NCI-H2029 treated with DMSO at 0.1 percent for 48 hours (cell line): Measurements from ENCODE around the gene APOB.

Source experiments
- DNase-seq: peaks from one replicate; lab custom pipeline; 2025; lab: John Stamatoyannopoulos, UW

The APOB gene

DNA sequence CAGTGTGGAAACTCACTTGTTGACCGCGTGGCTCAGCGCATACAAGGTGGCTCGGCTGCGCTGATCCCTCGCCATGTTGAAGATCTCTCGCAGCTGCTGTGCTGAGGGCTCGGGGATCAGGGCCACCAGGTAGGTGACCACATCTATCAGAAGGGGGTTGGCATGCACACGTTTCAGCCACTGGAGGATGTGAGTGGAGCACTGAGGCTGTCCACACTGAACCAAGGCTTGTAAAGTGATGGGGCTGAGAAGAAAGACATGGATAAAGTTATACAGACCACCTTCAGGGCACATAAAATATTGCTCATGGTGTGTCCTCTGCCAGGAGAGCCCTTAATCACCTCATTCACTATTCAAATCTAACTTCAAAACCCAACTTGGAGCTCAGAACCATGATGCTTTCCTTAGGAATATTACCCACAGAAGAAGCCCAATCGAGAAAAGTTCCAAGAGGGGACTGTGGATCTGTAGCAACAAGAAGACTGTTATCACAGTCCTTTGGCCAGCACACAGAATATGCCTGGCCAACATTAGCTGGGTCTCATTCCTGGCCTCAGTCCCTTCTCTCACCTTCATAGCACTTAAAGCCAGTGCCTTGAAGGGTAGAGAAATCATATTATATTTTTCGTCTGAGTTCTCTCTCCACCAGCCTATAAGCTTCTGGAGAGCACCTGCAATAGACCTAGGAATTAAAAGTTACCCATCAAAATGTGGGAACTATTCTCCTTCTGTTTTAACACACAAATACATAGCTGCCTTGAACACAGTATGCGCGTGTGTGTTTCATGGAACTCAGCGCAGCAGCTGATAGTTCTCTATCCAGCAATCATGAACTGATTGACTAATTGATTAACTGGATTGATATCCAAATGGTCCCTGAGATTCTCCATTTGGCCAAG, 11.3 kb downstream of the APOB start:
- DNase-seq, result no peak

DNA sequence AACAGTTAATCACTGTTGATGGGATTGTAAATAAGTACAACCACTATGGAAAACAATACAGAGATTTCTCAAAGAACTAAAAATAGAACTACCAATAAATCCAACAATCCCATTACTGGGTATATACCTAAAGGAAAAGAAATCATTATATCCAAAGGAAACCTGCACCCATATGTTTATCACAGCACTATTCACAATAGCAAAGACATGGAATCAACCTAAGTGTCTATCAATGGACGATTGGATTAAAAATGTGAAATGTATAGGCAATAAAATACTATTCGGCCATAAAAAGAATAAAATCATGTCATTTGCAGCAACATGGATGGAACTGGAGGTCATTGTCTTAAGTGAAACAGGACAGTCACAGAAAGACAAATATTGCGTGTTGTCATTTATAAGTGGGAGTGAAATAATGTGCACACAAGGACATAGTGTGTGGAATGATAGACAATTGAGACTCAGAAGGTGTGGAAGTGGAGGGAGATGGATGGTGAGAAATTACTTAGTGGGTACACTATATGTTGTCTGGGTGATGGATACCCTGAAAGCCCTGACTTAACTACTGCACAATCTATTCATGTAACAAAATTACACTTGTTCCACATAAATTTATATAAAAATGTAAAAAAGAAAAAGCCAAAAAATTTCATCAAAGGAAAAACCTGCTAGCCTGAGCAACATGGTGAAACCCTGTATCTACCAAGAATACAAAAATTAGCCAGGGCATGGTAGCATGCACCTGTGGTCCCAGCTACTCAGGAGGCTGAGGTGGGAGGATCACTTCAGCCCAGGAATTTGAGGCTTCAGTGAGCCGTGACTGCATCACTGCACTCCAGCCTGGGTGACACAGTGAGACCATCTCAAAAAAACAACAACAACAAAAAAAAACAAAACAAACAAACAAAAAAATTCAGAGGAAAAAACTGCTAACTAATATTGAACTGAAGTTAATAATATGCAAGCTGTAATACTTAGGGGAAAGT, 12.6 kb downstream of the APOB start:
- DNase-seq, result no peak

DNA sequence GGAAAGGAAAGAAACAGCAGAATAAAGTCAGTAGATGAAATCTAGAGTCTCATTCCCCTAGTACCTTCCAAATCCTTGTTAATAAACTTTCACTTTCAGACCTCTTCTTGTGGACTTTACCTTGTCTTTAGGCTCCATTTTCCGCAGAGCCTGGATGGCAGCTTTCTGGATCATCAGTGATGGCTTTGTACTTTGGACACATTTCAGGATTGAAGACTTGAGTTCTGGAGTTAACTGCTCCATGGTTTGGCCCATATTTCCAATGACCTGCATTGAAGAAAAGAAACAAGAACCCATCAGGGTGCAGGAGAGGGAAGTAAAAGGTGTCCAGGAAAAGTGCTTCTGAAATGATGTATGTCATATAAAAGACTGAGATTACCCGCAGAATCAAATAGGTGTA, 14.4 kb downstream of the APOB start:
- no peak for DNase-seq

DNA sequence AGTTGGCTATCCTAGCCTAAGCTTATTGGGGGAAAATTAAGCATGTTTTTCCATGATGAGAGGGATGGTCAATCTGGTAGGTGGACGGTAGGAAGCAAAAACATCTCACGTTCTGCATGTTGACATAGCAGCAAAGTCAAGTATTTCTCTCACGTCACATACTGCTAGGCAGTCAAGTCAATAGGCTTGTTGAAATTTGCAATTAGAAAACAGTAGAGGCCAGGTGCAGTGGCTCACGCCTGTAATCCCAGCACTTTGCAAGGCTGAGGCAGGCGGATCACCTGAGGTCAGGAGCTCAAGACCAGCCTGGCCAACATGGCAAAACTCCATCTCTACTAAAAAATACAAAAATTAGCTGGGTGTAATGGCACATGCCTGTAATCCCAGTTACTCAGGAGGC, 14.9 kb downstream of the APOB start:
- DNase-seq, result peak; percentile 1

GRCh38 chr2:21028021-21028947, 15.6 kb downstream of the APOB start:
- DNase-seq, result no peak

GRCh38 chr2:21026479-21027282, 17.2 kb downstream of the APOB start:
- no peak for DNase-seq

DNA sequence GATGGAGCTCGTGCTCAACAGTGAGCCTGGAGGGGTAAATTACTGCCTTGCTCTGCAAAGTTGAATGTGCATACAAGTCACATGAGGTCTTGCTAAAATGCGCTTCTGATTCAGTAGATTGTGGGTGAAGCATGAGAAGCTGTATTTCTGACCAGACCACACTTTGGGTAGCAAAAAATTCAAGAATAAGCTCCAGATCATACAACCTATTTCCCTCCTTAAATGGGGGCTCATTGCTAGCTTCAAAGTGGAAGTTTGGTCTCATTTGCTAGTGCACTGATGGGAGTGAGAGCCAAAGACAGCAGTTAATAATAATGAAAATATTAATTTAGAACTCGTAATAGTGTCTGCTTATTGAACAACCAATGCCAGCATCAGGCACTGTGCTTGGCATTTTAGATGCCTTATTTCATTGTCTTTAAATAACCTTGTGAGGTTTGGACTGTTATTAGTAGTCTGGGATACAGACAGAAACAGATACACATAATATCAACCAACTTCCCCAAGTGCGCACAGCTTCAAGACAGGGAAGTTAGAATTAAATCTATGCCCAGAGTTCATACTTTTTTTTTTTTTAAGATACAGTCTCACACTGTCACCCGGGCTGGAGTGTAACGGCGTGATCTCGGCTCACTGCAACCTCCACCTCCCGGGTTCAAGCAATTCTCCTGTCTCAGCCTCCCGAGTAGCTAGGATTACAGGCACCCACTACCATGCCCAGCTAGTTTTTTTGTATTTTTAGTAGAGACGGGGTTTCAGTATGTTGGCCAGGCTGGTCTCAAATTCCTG, 18.0 kb downstream of the APOB start:
- no peak for DNase-seq

DNA sequence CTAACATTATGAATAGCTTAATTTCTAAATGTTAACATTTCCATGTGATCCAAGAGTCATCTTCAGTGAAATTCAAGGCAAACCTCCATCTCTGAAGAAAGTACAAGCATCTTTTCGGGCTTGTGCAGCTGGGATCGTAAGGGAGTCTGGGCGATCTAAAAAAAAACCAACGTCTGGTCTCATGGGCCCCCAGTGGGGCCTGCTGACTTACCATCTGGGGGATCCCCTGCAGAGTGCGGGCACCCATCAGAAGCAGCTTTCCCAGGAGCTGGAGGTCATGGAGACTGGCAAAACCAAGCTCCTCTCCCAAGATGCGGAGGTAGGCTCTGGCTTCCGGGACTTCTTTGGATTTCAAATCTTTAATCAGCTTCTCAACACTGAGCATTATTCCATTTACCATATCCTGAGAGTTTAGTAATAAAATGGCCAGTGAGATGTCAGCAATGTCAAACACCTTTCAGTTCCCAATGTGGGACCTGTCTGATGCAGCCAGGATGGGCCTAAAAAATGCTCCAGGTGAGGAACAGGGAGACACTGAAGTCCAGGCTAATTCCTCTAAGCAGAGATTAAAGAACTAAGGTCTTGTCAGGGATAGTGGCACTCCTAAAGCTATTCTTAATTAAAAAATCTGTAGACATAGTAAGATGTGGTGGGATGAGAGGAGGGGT, 19.0 kb downstream of the APOB start:
- no peak for DNase-seq

DNA sequence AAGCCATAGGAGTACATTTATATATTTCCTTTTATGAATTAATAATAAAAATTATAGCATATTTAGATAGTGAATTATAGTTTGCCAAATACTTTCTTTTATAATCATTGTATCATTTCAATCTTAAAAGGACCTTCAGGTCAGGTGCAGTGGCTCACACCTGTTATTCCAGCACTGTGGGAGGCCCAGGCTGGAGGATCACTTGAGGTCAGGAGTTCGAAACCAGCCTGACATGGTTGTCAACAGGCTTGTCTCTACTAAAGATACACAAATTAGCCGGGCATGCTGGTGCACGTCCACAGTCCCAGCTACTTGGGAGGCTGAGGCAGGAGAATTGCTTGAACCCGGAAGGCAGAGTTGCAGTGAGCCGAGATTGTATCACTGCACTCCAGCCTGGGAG, 19.7 kb downstream of the APOB start:
- no peak for DNase-seq

- DNase-seq, result no peak
These were observed 20.3 kb downstream of the APOB start for GRCh38 chr2:21023419-21024181.

GRCh38 chr2:21022792-21023367, 21.0 kb downstream of the APOB start:
- no peak for DNase-seq

GRCh38 chr2:21021430-21021829, 22.4 kb downstream of the APOB start:
- no peak for DNase-seq

DNA sequence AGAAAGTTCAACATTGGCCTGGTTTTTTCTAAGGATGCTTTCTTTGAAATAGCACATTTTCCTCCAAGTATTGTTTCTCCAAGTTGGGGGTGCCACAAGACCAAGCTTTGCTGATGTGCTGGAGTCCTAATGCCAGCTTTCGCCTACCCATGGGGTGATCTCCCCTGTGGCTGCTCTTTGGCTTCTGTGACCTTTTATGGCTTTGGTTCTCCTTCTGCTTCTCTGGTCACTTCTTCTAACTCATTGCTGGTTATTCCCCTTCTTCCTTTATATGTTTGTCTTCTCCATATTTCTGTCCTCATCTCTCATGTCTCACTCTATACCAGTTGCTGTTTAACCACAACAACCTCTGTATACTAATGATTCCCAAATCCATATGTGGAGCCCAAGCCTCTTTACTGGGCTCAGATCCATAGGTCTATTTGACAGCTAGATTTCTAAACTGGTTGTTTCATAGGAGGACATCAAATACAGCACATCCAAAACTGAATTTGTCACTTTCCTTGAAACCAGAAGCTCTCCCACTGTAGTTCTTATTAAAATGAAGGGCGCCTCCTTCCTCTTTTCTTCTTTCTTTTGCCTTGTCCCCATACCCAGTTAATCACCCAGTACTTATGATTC, 23.1 kb downstream of the APOB start:
- no peak for DNase-seq

DNA sequence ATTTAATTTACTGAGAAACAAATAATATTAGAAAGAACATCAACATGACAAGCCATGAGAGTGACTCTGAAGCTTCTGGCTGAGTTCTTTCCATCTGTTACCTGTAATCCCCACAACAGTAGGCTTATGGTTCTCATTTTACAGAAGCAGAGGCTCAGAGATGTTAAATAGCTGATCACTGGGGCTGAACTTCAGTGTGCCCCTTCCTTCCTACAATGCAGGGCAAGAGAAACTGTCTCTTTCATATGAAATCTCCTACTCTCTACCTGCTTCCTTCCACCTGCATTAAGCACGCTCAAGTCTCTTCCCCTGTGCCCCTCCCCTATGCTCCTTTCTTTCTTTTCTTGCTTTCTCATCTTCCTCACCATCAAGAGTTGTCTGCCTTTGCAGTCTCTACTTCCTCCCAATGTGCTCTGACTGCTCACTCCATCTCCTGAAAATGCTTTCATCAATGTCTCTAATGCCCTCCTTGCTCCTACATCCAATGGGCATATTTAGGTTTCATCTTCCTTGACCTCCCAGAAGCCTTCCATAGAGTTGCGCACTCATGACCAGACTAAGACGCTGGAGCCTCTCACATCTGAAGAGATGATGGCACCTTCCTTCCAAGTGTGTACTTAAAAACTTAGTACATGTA, 23.7 kb downstream of the APOB start:
- DNase-seq, result no peak

DNA sequence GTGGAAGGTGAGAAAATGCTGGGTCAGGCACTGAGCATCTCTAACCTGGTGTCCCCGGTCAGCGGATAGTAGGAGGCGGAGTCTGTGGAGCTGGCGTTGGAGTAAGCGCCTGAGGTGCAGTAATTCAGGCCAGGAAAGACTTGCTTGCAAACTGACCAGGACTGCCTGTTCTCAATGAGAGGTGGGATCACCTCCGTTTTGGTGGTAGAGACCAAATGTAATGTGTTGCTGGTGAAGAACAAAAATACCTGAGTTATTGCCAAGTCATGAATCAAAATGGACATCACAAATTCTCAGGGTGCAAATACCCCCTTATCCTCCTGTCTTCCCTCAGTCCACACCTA, 24.2 kb downstream of the APOB start:
- DNase-seq, result no peak

- DNase-seq, result no peak
These were observed 24.7 kb downstream of the APOB start for GRCh38 chr2:21019000-21019677.

DNA sequence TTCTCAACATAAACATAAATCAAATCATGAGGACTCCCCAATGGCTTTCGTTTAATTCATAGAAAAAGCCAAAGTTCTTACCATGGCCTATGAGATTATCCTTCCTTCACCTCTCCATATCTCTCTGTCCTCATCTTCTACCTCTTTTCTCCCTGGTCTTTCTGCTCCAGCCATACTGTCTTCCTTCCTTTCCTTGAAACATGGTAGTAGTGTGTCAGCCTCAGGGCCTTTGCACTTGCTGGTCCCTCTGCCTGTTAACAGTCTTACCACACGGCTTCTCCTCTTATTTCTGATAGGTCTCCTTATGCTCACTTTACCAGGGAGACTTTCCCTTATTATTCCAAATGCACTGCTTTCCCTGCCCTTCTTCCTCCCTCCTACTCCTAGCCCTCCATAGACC, 25.6 kb downstream of the APOB start:
- DNase-seq, result no peak
